H9 (cell line): Measurements from ENCODE around the gene RNF224. TPM values are rescaled to one million over a fixed set of nuclear protein-coding genes. Genes with fewer than 3 reads are reported as not detected.

Experiments used
- DNase-seq: peaks from one replicate; pipeline ENCODE4 v3.0.0-alpha.2; 2017
- H2AFZ ChIP-seq: one replicate; pipeline ENCODE4 v1.6.1; 2013; ENCODE audit warnings: mild to moderate bottlenecking, low read length, control low read depth, moderate library complexity
- H2AK5ac ChIP-seq: 2 replicates; pipeline ENCODE4 v1.6.1; 2013; ENCODE audit warnings: low read length, control low read depth, mixed read lengths; ENCODE audit not compliant: insufficient read length
- H2BK120ac ChIP-seq: one replicate; pipeline ENCODE4 v1.6.1; 2013; ENCODE audit warnings: low read depth, mild to moderate bottlenecking, low read length, control low read depth, inconsistent platforms; ENCODE audit not compliant: poor library complexity, severe bottlenecking
- H2BK12ac ChIP-seq: 2 replicates; pipeline ENCODE4 v1.6.1; 2013; ENCODE audit warnings: low read length, control low read depth, mixed read lengths, low read depth; ENCODE audit not compliant: insufficient read length
- H2BK15ac ChIP-seq: 2 replicates; pipeline ENCODE4 v1.6.1; 2013; ENCODE audit warnings: low read depth, low read length, control low read depth
- H2BK20ac ChIP-seq: one replicate; pipeline ENCODE4 v1.6.1; 2013; ENCODE audit warnings: low read depth, mild to moderate bottlenecking, low read length, control low read depth, inconsistent platforms; ENCODE audit not compliant: poor library complexity, severe bottlenecking
- H2BK5ac ChIP-seq: 2 replicates; pipeline ENCODE4 v1.6.1; 2013; ENCODE audit warnings: low read length, control low read depth, mixed read lengths; ENCODE audit not compliant: insufficient read length
- H3K14ac ChIP-seq: 2 replicates; pipeline ENCODE4 v1.6.1; 2013; ENCODE audit warnings: low read length, control low read depth; ENCODE audit not compliant: insufficient read depth
- H3K18ac ChIP-seq: 2 replicates; pipeline ENCODE4 v1.6.1; 2013; ENCODE audit warnings: low read depth, mild to moderate bottlenecking, mixed read lengths, low read length, control low read depth; ENCODE audit not compliant: insufficient read length
- H3K23ac ChIP-seq: 2 replicates; pipeline ENCODE4 v1.6.1; 2013; ENCODE audit warnings: low read length, control low read depth, mixed read lengths, low read depth; ENCODE audit not compliant: insufficient read length
- H3K23me2 ChIP-seq: 2 replicates; pipeline ENCODE4 v1.6.1; 2013; ENCODE audit warnings: low read depth, mild to moderate bottlenecking, mixed read lengths, low read length, control low read depth; ENCODE audit not compliant: insufficient read length, poor library complexity, severe bottlenecking
- H3K27ac ChIP-seq: 2 replicates; pipeline ENCODE4 v1.5.1; 2013; ENCODE audit warnings: low read length, control low read depth, mixed read lengths, low read depth; ENCODE audit not compliant: insufficient read length
- H3K27me3 ChIP-seq: 2 replicates; pipeline ENCODE4 v1.6.1; 2013; ENCODE audit warnings: low read length, control low read depth, inconsistent platforms; ENCODE audit not compliant: insufficient read depth
- H3K4ac ChIP-seq: 2 replicates; pipeline ENCODE4 v1.6.1; 2013; ENCODE audit warnings: low read depth, mild to moderate bottlenecking, control low read depth, inconsistent platforms, low read length, moderate library complexity
- H3K4me1 ChIP-seq: 2 replicates; pipeline ENCODE4 v1.6.1; 2013; ENCODE audit warnings: low read length, control low read depth, inconsistent platforms; ENCODE audit not compliant: insufficient read depth
- H3K4me2 ChIP-seq: 2 replicates; pipeline ENCODE4 v1.6.1; 2013; ENCODE audit warnings: low read length, control low read depth, mixed read lengths; ENCODE audit not compliant: insufficient read length, insufficient read depth
- H3K56ac ChIP-seq: 2 replicates; pipeline ENCODE4 v1.6.1; 2013; ENCODE audit warnings: low read depth, mild to moderate bottlenecking, mixed read lengths, low read length, control low read depth; ENCODE audit not compliant: insufficient read length
- H3K79me1 ChIP-seq: 2 replicates; pipeline ENCODE4 v1.6.1; 2013; ENCODE audit warnings: low read depth, mild to moderate bottlenecking, moderate library complexity, low read length, control low read depth, inconsistent platforms; ENCODE audit not compliant: insufficient read depth, poor library complexity, severe bottlenecking
- H3K79me2 ChIP-seq: 2 replicates; pipeline ENCODE4 v1.6.1; 2013; ENCODE audit warnings: low read length, control low read depth, inconsistent platforms; ENCODE audit not compliant: insufficient read depth
- H3K9ac ChIP-seq: 2 replicates; pipeline ENCODE4 v1.6.1; 2013; ENCODE audit warnings: low read length, control low read depth, mixed read lengths; ENCODE audit not compliant: insufficient read length; ENCODE audit errors: extremely low read depth
- H3K9me3 ChIP-seq: one replicate; pipeline ENCODE4 v1.6.1; 2013; ENCODE audit warnings: low read depth, low read length, inconsistent platforms; ENCODE audit not compliant: control insufficient read depth
- H3T11ph ChIP-seq: one replicate; pipeline ENCODE4 v1.6.1; 2013; ENCODE audit warnings: mild to moderate bottlenecking, low read length, control low read depth, inconsistent platforms
- H4K20me1 ChIP-seq: one replicate; pipeline ENCODE4 v1.6.1; 2013; ENCODE audit not compliant: control insufficient read depth, insufficient read length, insufficient read depth
- H4K5ac ChIP-seq: 2 replicates; pipeline ENCODE4 v1.6.1; 2013; ENCODE audit warnings: low read depth, mild to moderate bottlenecking, mixed read lengths, low read length, control low read depth; ENCODE audit not compliant: insufficient read length
- H4K8ac ChIP-seq: replicated peaks from 2 replicates; pipeline ENCODE4 v1.6.1; 2013; ENCODE audit warnings: low read length, control low read depth, mixed read lengths, low read depth; ENCODE audit not compliant: insufficient read length
- H4K91ac ChIP-seq: 2 replicates; pipeline ENCODE4 v1.6.1; 2013; ENCODE audit warnings: low read depth, mild to moderate bottlenecking, moderate library complexity, mixed read lengths, low read length, control low read depth; ENCODE audit not compliant: insufficient read length
- H3K27ac Mint-ChIP-seq, 3 experiments: 2 replicates in 2 of 3; 3 replicates in 1 of 3; pipeline ENCODE4 v1.8.0; 2020 to 2021; ENCODE audit warnings: mixed read lengths in 3 of 3, mild to moderate bottlenecking in 1 of 3, moderate library complexity in 1 of 3
- H3K27me3 Mint-ChIP-seq: 2 replicates; pipeline ENCODE4 v1.8.0; 2021; ENCODE audit warnings: low read depth, mild to moderate bottlenecking, moderate library complexity, mixed read lengths
- H3K36me3 Mint-ChIP-seq, 3 experiments: 2 replicates in 2 of 3; 3 replicates in 1 of 3; pipeline ENCODE4 v1.8.0; 2020 to 2021; ENCODE audit warnings: low read depth in 3 of 3, mixed read lengths in 3 of 3; ENCODE audit not compliant: insufficient read depth in 1 of 3
- H3K4me1 Mint-ChIP-seq, 2 experiments: 2 replicates each; pipeline ENCODE4 v1.8.0; 2020; ENCODE audit warnings: mixed read lengths in 2 of 2
- H3K4me3 Mint-ChIP-seq, 2 experiments: 2 replicates in 1 of 2; 3 replicates in 1 of 2; pipeline ENCODE4 v1.8.0; 2020 to 2021; ENCODE audit warnings: mild to moderate bottlenecking in 2 of 2, mixed read lengths in 2 of 2, moderate library complexity in 1 of 2
- H3K9me3 Mint-ChIP-seq, 2 experiments: 2 replicates in 1 of 2; 3 replicates in 1 of 2; pipeline ENCODE4 v1.8.0; 2020; ENCODE audit warnings: mild to moderate bottlenecking in 2 of 2, mixed read lengths in 2 of 2, moderate library complexity in 1 of 2
- WGBS: extraction: QIAGEN DNeasy Blood & Tissue Kit; methylation state at CpG from one replicate; pipeline ENCODE4 v1.1.7; 2013; ENCODE audit warnings: missing lambda C conversion rate, low lambda C conversion rate, mixed read lengths; ENCODE audit not compliant: insufficient read length; ENCODE audit errors: extremely low coverage; 5-methylcytosine and 5-hydroxymethylcytosine counted together
- total RNA-seq: library from RNA; stranded (reverse); gene quantifications from 2 replicates; pipeline ENCODE4 v1.2.1, GENCODE V29; 2021
- TF ChIP-seq, protein P1 (sequence below): fragments of 200-600 bp; sonication (generic); conservative IDR thresholded peaks from 3 replicates; pipeline ENCODE4 v1.8.0; 2021; ENCODE audit warnings: antibody characterized with exemption, mild to moderate bottlenecking

The RNF224 gene
- total RNA-seq, 1 experiment from 2014 or later: 0.15 TPM

DNA sequence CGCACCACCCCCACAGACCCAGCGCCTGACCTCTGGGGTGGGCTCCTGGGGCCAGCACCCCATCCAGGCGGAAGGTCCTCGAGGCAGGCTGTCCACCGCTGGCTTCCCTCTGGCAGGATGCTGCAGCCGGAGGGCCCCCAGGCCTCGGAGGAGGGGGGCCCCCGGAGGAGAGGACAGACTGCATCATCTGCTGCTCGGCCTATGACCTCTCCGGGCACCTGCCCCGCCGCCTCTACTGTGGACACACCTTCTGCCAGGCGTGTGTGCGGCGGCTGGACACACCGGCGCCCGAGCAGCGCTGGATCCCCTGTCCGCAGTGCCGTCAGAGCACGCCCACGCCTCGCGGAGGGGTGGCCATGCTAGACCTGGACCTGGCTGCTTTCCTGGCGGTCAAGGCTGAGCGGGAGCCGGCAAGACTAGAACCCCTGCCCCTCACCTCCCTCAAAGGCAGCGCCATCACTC is 1.2 kb downstream of the RNF224 start:
- TF ChIP-seq, protein P1, sequence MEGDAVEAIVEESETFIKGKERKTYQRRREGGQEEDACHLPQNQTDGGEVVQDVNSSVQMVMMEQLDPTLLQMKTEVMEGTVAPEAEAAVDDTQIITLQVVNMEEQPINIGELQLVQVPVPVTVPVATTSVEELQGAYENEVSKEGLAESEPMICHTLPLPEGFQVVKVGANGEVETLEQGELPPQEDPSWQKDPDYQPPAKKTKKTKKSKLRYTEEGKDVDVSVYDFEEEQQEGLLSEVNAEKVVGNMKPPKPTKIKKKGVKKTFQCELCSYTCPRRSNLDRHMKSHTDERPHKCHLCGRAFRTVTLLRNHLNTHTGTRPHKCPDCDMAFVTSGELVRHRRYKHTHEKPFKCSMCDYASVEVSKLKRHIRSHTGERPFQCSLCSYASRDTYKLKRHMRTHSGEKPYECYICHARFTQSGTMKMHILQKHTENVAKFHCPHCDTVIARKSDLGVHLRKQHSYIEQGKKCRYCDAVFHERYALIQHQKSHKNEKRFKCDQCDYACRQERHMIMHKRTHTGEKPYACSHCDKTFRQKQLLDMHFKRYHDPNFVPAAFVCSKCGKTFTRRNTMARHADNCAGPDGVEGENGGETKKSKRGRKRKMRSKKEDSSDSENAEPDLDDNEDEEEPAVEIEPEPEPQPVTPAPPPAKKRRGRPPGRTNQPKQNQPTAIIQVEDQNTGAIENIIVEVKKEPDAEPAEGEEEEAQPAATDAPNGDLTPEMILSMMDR: no peak
- H2BK15ac ChIP-seq: no peak overlapping the region

More for the DNA sequence above, 1.2 kb downstream of the RNF224 start:
- no peak for DNase-seq
- Histone ChIP-seq H3K79me2 (no peaks in the 10 kb centered on the region), H3K79me1 (no peaks in the 10 kb centered on the region), H4K8ac (no peak overlapping the region), H2AK5ac (no peak overlapping the region), H2AFZ (no peak overlapping the region), H2BK5ac (no peak overlapping the region), H4K5ac (no peak overlapping the region), H3K14ac (no peak overlapping the region), H3K9me3 (no peaks in the 10 kb centered on the region), H2BK120ac (no peak overlapping the region), H3K4me1 (no peaks in the 10 kb centered on the region), H4K91ac (no peak overlapping the region), H2BK20ac (no peak overlapping the region), H3K27ac (no peak overlapping the region), H3K4me2 (no peak overlapping the region), H3K23me2 (peaks cover 9% of the 10 kb centered on the region), H3K27me3 (no peaks in the 10 kb centered on the region), H4K20me1 (no peaks in the 10 kb centered on the region), H2BK12ac (no peak overlapping the region), H3K18ac (no peak overlapping the region), H3K56ac (no peak overlapping the region), H3T11ph (no peak overlapping the region), H3K9ac (no peak overlapping the region), H3K4ac (no peak overlapping the region), H3K23ac (no peak overlapping the region)
- no CpG with 5 or more reads among the region's 29 CpGs for WGBS
- H3K9me3 Mint-ChIP-seq: no peaks in the 10 kb centered on the region
- H3K36me3 Mint-ChIP-seq: no peaks in the 10 kb centered on the region
- H3K27ac Mint-ChIP-seq: no peak overlapping the region
- H3K27me3 Mint-ChIP-seq: no peaks in the 10 kb centered on the region; the same call in 1 of the 2 replicates
- no peak overlapping the region for H3K4me3 Mint-ChIP-seq
- peaks cover 2 to 3% of the 10 kb centered on the region in 2 experiments for H3K4me1 Mint-ChIP-seq
